GM12878 (cell line): ENCODE results near the gene EIF3D. TPM values are rescaled to one million over a fixed set of nuclear protein-coding genes. Genes with fewer than 3 reads are reported as not detected.
A peak's percentile ranks its signal among the peaks of the same experiment; 100 is the strongest.

Source experiments
- ASH2L ChIP-seq: fragments of 300-600, 200-600 bp; sonication (generic); IDR thresholded peaks from 2 replicates; pipeline ENCODE4 v1.6.1; 2017; ENCODE audit warnings: low read depth, mild to moderate bottlenecking, borderline replicate concordance
- ATF7 ChIP-seq: fragments of 450-650 bp; IDR thresholded peaks from 2 replicates; pipeline ENCODE4 v1.6.1; 2016; ENCODE audit warnings: low read depth, mild to moderate bottlenecking
- BCLAF1 ChIP-seq: fragments of 450-650 bp; IDR thresholded peaks from 2 replicates; pipeline ENCODE4 v1.6.1; 2017; ENCODE audit warnings: antibody characterized with exemption, mild to moderate bottlenecking, moderate library complexity
- CBX3 ChIP-seq: fragments of 200-600 bp; sonication (generic); IDR thresholded peaks from 2 replicates; pipeline ENCODE4 v1.6.1; 2016; ENCODE audit warnings: low read depth, borderline replicate concordance
- E4F1 ChIP-seq: fragments of 450-650 bp; IDR thresholded peaks from 2 replicates; pipeline ENCODE4 v1.6.1; 2018; ENCODE audit warnings: borderline replicate concordance, mild to moderate bottlenecking; ENCODE audit not compliant: partially characterized antibody
- ELK1 ChIP-seq: IDR thresholded peaks from 2 replicates; pipeline ENCODE4 v1.6.1; 2012; ENCODE audit warnings: low read depth, low read length, improper control_type of control experiment
- HSF1 ChIP-seq: fragments of 150-350 bp; IDR thresholded peaks from 2 replicates; pipeline ENCODE4 v1.6.1; 2014; ENCODE audit warnings: mild to moderate bottlenecking, low read depth, low read length
- IRF3 ChIP-seq: fragments of 450-650 bp; IDR thresholded peaks from 2 replicates; pipeline ENCODE4 v1.6.1; 2014; ENCODE audit warnings: mild to moderate bottlenecking
- MYB ChIP-seq: fragments of 150-350 bp; IDR thresholded peaks from 2 replicates; pipeline ENCODE4 v1.6.1; 2014; ENCODE audit warnings: mild to moderate bottlenecking, low read depth, low read length, borderline replicate concordance
- NFYB ChIP-seq: IDR thresholded peaks from 2 replicates; pipeline ENCODE4 v1.6.1; 2011; ENCODE audit warnings: low read depth, mild to moderate bottlenecking, low read length, improper control_type of control experiment, moderate library complexity; ENCODE audit not compliant: insufficient read depth
- PBX3 ChIP-seq: IDR thresholded peaks from 2 replicates; pipeline ENCODE4 v1.6.1; 2011; ENCODE audit warnings: mild to moderate bottlenecking, low read depth, low read length, moderate library complexity; ENCODE audit not compliant: insufficient replicate concordance
- PKNOX1 ChIP-seq: fragments of 450-650 bp; IDR thresholded peaks from 2 replicates; pipeline ENCODE4 v1.6.1; 2016; ENCODE audit warnings: mild to moderate bottlenecking
- RB1 ChIP-seq: fragments of 450-650 bp; formaldehyde crosslinking; IDR thresholded peaks from 2 replicates; pipeline ENCODE4 v1.6.1; 2017; ENCODE audit warnings: mild to moderate bottlenecking, borderline replicate concordance
- SREBF1 ChIP-seq: IDR thresholded peaks from 2 replicates; pipeline ENCODE4 v1.6.1; 2012; ENCODE audit warnings: mild to moderate bottlenecking, low read length
- TCF3 ChIP-seq: IDR thresholded peaks from 2 replicates; pipeline ENCODE4 v1.6.1; 2012; ENCODE audit warnings: low read depth, mild to moderate bottlenecking, low read length, borderline replicate concordance; ENCODE audit not compliant: insufficient read depth
- polyA plus RNA-seq, 11 experiments: library from polyadenylated mRNA; depleted of rRNA in 4 of 11; unstranded in 6 of 11; stranded (reverse) in 5 of 11; fragments of >200 nt; fragmentation: Nextera tagmentation in 4 of 11; fragmentation: Illumina TruSeq in 1 of 11; extraction: Ambion mirVana in 4 of 11; extraction: Trizol in 1 of 11; gene quantifications; 1 replicate in 1 of 11; 2 replicates in 10 of 11; pipeline versions ENCODE4 v1.2.1 to v1.2.3, GENCODE V29; 2011 to 2016; ENCODE audit warnings: inconsistent platforms in 2 of 11, missing spikeins in 2 of 11, low read depth in 1 of 11
- total RNA-seq, 4 experiments: library from RNA; depleted of rRNA in 3 of 4; stranded (reverse); fragments of >200 nt in 3 of 4; fragmentation: Illumina TruSeq in 1 of 4; extraction: Trizol in 1 of 4; gene quantifications; 2 replicates each; pipeline versions ENCODE4 v1.2.1 to v1.2.3, GENCODE V29; 2013 to 2021

Gene EIF3D
- total and polyA plus RNA-seq, 10 of the 15 experiments (the other 5 are each of a cell fraction or from before 2014, with no cell fraction given): 240 to 558 (median 420) TPM

GRCh38 chr22:36528795-36529751 is at the start of gene EIF3D (continued):
- TF ChIP-seq E4F1: peak; percentile 100
- TF ChIP-seq TCF3: peak; percentile 74; the same call in 1 of the 2 replicates
- TF ChIP-seq PKNOX1: peak; percentile 96
- TF ChIP-seq PBX3: peak; percentile 84
- peak; percentile 45; the same call in 1 of the 2 replicates for TF ChIP-seq MYB
- TF ChIP-seq CBX3: no peak
- no peak for TF ChIP-seq BCLAF1
- peak; percentile 75 for TF ChIP-seq ELK1
- TF ChIP-seq NFYB: peak; percentile 86
- TF ChIP-seq IRF3: no peak
- TF ChIP-seq ASH2L: peak; percentile 96
- peak; percentile 81 for TF ChIP-seq ATF7
- peak; percentile 57; the same call in 1 of the 2 replicates for TF ChIP-seq HSF1
- no peak for TF ChIP-seq SREBF1
- TF ChIP-seq RB1: peak; percentile 89; the same call in 1 of the 2 replicates
